GM12878 (cell line): ENCODE results near the gene STX1A. TPM values are rescaled to one million over a fixed set of nuclear protein-coding genes. Genes with fewer than 3 reads are reported as not detected.

Source experiments
- ATAC-seq: fragments of 200-7000 bp; cut with Tn5 transposase; 3 replicates; pipeline ENCODE4 v1.9.1; 2020; ENCODE audit warnings: mild to moderate bottlenecking, moderate library complexity
- BruUV-seq: library from RNA; stranded (reverse); fragments of 400-500 nt; replicated peaks from 2 replicates; lab custom pipeline; 2021; lab: Mats Ljungman, UMichigan
- CTCF ChIA-PET: fragments of 300-600 bp; sonication (Branson Sonifier 250); formaldehyde crosslinking; extraction: SDS; loops from one replicate; lab custom pipeline; 2021; ENCODE audit warnings: inconsistent platforms; lab: Yijun Ruan, JAX
- POLR2A ChIA-PET: fragments of 350-600 bp; formaldehyde crosslinking; extraction: SDS; loops from one replicate; lab custom pipeline; 2021; ENCODE audit warnings: inconsistent platforms; lab: Charles Lee
- RAD21 ChIA-PET: fragments of 300-600 bp; sonication (Branson Sonifier 250); formaldehyde crosslinking; loops from one replicate; lab custom pipeline; 2023; ENCODE audit warnings: antibody characterized with exemption; ENCODE audit not compliant: unreplicated experiment; lab: Charles Lee
- SMC1A ChIA-PET: fragments of 300-600 bp; sonication (Branson Sonifier 250); formaldehyde crosslinking; loops from one replicate; lab custom pipeline; 2023; ENCODE audit not compliant: unreplicated experiment, uncharacterized antibody; lab: Charles Lee
- DNase-seq: peaks from one replicate; pipeline ENCODE4 v3.0.0-alpha.2; 2011; ENCODE audit warnings: low read depth, low spot score
- FAIRE-seq: peaks from 3 replicates; lab custom pipeline; 2011; peaks lifted over from hg19 to GRCh38; lab: Jason Lieb, UNC
- H2AFZ ChIP-seq: 2 replicates; pipeline ENCODE4 v1.6.0; 2011; ENCODE audit warnings: low read depth, low read length, control low read depth; ENCODE audit not compliant: control insufficient read depth
- H3K27ac ChIP-seq: 2 replicates; pipeline ENCODE4 v1.5.1; 2011; ENCODE audit warnings: control low read depth; ENCODE audit not compliant: control insufficient read depth, insufficient read depth
- H3K27me3 ChIP-seq, 2 experiments: replicated peaks in 1 of 2; 2 replicates each; pipeline versions ENCODE4 v1.6.0 to v1.6.1; 2011; ENCODE audit warnings: low read length in 1 of 2; ENCODE audit not compliant: control insufficient read depth in 2 of 2, insufficient read depth in 2 of 2
- H3K36me3 ChIP-seq, 2 experiments: 2 replicates each; pipeline ENCODE4 v1.5.1; 2011; ENCODE audit warnings: low read length in 1 of 2; ENCODE audit not compliant: control insufficient read depth in 2 of 2, insufficient read depth in 2 of 2
- H3K4me1 ChIP-seq: 2 replicates; pipeline ENCODE4 v1.6.1; 2011; ENCODE audit warnings: mild to moderate bottlenecking, low read length, moderate library complexity, mixed read lengths; ENCODE audit not compliant: control insufficient read depth, insufficient read depth
- H3K4me2 ChIP-seq: 2 replicates; pipeline ENCODE4 v1.6.0; 2011; ENCODE audit warnings: control low read depth; ENCODE audit not compliant: control insufficient read depth, insufficient read depth
- H3K4me3 ChIP-seq: fragments of 200-600 bp; sonication (generic); 2 replicates; pipeline ENCODE4 v1.5.1; 2016
- H3K79me2 ChIP-seq: 2 replicates; pipeline ENCODE4 v1.6.0; 2011; ENCODE audit warnings: low read length; ENCODE audit not compliant: control insufficient read depth, insufficient read depth
- H3K9ac ChIP-seq: 2 replicates; pipeline ENCODE4 v1.8.0; 2011; ENCODE audit warnings: low read length, control low read depth, mixed read lengths; ENCODE audit not compliant: control insufficient read depth, insufficient read depth
- H3K9me3 ChIP-seq: replicated peaks from 3 replicates; pipeline ENCODE4 v1.5.1; 2011; ENCODE audit warnings: mild to moderate bottlenecking, low read length; ENCODE audit not compliant: control insufficient read depth, insufficient read depth
- H4K20me1 ChIP-seq: 2 replicates; pipeline ENCODE4 v1.6.0; 2011; ENCODE audit not compliant: control insufficient read depth, insufficient read depth
- BACH1 ChIP-seq: fragments of 450-650 bp; IDR thresholded peaks from 2 replicates; pipeline ENCODE4 v1.6.1; 2017; ENCODE audit warnings: mild to moderate bottlenecking, borderline replicate concordance
- BHLHE40 ChIP-seq, 2 experiments: fragments of 450-650 bp in 1 of 2; IDR thresholded peaks; 2 replicates each; pipeline ENCODE4 v1.6.1; 2011 to 2017; ENCODE audit warnings: low read depth in 2 of 2, borderline replicate concordance in 1 of 2, improper control_type of control experiment in 1 of 2, low read length in 1 of 2, mild to moderate bottlenecking in 1 of 2
- BMI1 ChIP-seq: fragments of 450-650 bp; IDR thresholded peaks from 2 replicates; pipeline ENCODE4 v1.6.1; 2016; ENCODE audit warnings: mild to moderate bottlenecking, moderate library complexity, borderline replicate concordance
- IKZF1 ChIP-seq: fragments of 450-650 bp; conservative IDR thresholded peaks from 2 replicates; pipeline ENCODE4 v1.6.1; 2017; ENCODE audit warnings: antibody characterized with exemption, mild to moderate bottlenecking
- IRF4 ChIP-seq: IDR thresholded peaks from 2 replicates; pipeline ENCODE4 v1.6.1; 2011; ENCODE audit warnings: low read depth, low read length
- NBN ChIP-seq: fragments of 450-650 bp; IDR thresholded peaks from 2 replicates; pipeline ENCODE4 v1.6.1; 2016
- NR2C1 ChIP-seq: fragments of 450-650 bp; IDR thresholded peaks from 2 replicates; pipeline ENCODE4 v1.6.1; 2017; ENCODE audit warnings: antibody characterized with exemption, mild to moderate bottlenecking, moderate library complexity
- PKNOX1 ChIP-seq: fragments of 450-650 bp; IDR thresholded peaks from 2 replicates; pipeline ENCODE4 v1.6.1; 2016; ENCODE audit warnings: mild to moderate bottlenecking
- POLR2AphosphoS2 ChIP-seq: IDR thresholded peaks from 2 replicates; pipeline ENCODE4 v1.6.1; 2011; ENCODE audit warnings: low read depth, mild to moderate bottlenecking, low read length, improper control_type of control experiment, moderate library complexity
- POLR2AphosphoS5 ChIP-seq: IDR thresholded peaks from 2 replicates; pipeline ENCODE4 v1.6.1; 2011; ENCODE audit warnings: mild to moderate bottlenecking, low read length, inconsistent platforms
- RAD21 ChIP-seq: IDR thresholded peaks from 2 replicates; pipeline ENCODE4 v1.6.1; 2011; ENCODE audit warnings: mild to moderate bottlenecking, low read depth, low read length, moderate library complexity; ENCODE audit not compliant: insufficient read depth
- SMAD5 ChIP-seq: IDR thresholded peaks from 2 replicates; pipeline ENCODE4 v1.6.1; 2016; ENCODE audit warnings: antibody characterized with exemption, low read depth
- SMARCA5 ChIP-seq: fragments of 450-650 bp; IDR thresholded peaks from 2 replicates; pipeline ENCODE4 v1.6.1; 2017; ENCODE audit warnings: mild to moderate bottlenecking
- SMC3 ChIP-seq: IDR thresholded peaks from 2 replicates; pipeline ENCODE4 v1.6.1; 2011; ENCODE audit warnings: low read length, improper control_type of control experiment, borderline replicate concordance
- SP1 ChIP-seq: IDR thresholded peaks from one replicate; pipeline ENCODE4 v1.6.1; 2011; ENCODE audit warnings: low read depth, low read length
- SREBF2 ChIP-seq: IDR thresholded peaks from 2 replicates; pipeline ENCODE4 v1.6.1; 2012; ENCODE audit warnings: mild to moderate bottlenecking, low read length
- ZNF207 ChIP-seq: fragments of 450-650 bp; IDR thresholded peaks from 2 replicates; pipeline ENCODE4 v1.6.1; 2014; ENCODE audit warnings: antibody characterized with exemption, mild to moderate bottlenecking, borderline replicate concordance
- WGBS: methylation state at CpG from one replicate; pipeline ENCODE4 v1.1.6; 2016; ENCODE audit warnings: low lambda C conversion rate; ENCODE audit not compliant: insufficient replicate concordance, insufficient coverage; ENCODE audit errors: missing lambda C conversion rate; 5-methylcytosine and 5-hydroxymethylcytosine counted together
- in situ Hi-C: fragments of 300-500 bp; cut with MboI; formaldehyde crosslinking; loops from 9 replicates; pipeline ENCODE4 v1.14.3; 2018; ENCODE audit warnings: mixed read lengths
- intact Hi-C: fragments of 100-400 bp; cut with micrococcal nuclease; formaldehyde crosslinking; loops from one replicate; pipeline ENCODE4 v1.14.2; 2022; ENCODE audit not compliant: unreplicated experiment
- polyA plus RNA-seq, 11 experiments: library from polyadenylated mRNA; depleted of rRNA in 4 of 11; unstranded in 6 of 11; stranded (reverse) in 5 of 11; fragments of >200 nt; fragmentation: Nextera tagmentation in 4 of 11; fragmentation: Illumina TruSeq in 1 of 11; extraction: Ambion mirVana in 4 of 11; extraction: Trizol in 1 of 11; gene quantifications; 1 replicate in 1 of 11; 2 replicates in 10 of 11; pipeline versions ENCODE4 v1.2.1 to v1.2.3, GENCODE V29; 2011 to 2016; ENCODE audit warnings: inconsistent platforms in 2 of 11, missing spikeins in 2 of 11, low read depth in 1 of 11
- total RNA-seq, 4 experiments: library from RNA; depleted of rRNA in 3 of 4; stranded (reverse); fragments of >200 nt in 3 of 4; fragmentation: Illumina TruSeq in 1 of 4; extraction: Trizol in 1 of 4; gene quantifications; 2 replicates each; pipeline versions ENCODE4 v1.2.1 to v1.2.3, GENCODE V29; 2013 to 2021
- TF ChIP-seq, protein P1 (sequence below): IDR thresholded peaks from 2 replicates; pipeline ENCODE4 v1.6.1; 2011; ENCODE audit warnings: mild to moderate bottlenecking, low read depth, low read length, moderate library complexity; ENCODE audit not compliant: insufficient replicate concordance
- TF ChIP-seq, protein P2 (sequence below), 3 experiments: IDR thresholded peaks in 2 of 3; conservative IDR thresholded peaks in 1 of 3; 2 replicates each; pipeline ENCODE4 v1.5.1; 2011; ENCODE audit warnings: low read depth in 3 of 3, low read length in 3 of 3, mild to moderate bottlenecking in 3 of 3, control low read depth in 2 of 3, moderate library complexity in 2 of 3, inconsistent platforms in 1 of 3, mixed read lengths in 1 of 3; ENCODE audit not compliant: control insufficient read depth in 2 of 3, insufficient read depth in 1 of 3; ENCODE audit errors: extremely low read depth in 1 of 3

STX1A gene
- total and polyA plus RNA-seq, 10 of the 15 experiments (the other 5 are each of a cell fraction or from before 2014, with no cell fraction given), result 0.15 to 5.3 (median 2.5) TPM

DNA sequence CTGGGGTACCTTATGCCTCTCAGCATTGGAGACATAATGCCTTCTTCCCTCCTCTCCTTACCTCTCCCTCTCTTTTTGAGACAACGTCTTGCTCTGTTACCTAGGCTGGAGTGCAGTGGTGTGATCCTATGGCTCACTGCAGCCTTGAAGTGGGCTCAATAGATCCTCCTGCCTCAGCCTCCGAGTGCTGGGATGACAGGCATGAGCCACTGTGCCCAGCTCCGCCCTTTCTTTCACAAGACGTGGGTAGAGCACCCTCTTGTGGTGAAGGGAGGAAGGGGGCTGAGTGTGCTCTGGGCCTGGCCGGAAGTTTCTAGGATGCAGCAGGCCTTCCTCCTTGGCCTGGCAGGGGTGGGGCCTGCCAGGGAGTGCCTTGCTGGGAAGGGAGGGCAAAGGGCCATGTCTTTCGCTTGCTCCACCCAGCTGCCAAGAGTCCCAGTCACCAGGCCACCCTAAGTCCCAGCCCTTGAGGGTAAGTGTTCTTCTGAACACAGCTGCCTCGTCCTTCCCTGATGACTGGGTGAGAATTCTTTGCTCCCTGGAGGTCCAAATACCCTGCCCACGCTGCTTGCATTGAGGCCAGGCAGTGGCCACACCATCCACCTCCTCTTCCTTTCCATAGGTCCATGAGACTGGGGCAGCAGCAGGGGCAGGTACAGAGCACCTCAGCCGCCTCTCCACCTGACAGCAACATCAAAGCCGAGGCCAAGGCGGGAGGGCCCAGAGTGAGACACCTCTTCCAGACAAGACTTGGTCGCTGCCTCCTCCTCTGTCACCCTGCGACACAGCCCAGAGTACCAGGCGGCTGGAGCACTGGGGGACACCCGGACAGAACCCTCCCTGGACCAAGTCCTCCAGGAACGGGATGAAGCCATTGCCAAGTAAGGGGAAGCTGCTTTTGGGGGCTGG, 15.4 kb upstream of the STX1A start:
- H3K9ac ChIP-seq, result no peak overlapping the region
- ATAC-seq (peak; percentile 74), FAIRE-seq (peak; percentile 98), DNase-seq (peak; percentile 49)
- no TSS peak for BruUV-seq
- H3K79me2 ChIP-seq, result no peaks in the 10 kb centered on the region; the same call in 1 of the 2 replicates
- no peaks in the 10 kb centered on the region for H4K20me1 ChIP-seq
- intact Hi-C loops (loop anchor here (2.0 to 10.0 kb wide), 3 partner anchors 120 to 210 kb away; partner anchors contain the start of gene BAZ1B), in situ Hi-C loops (loop anchor here (5.0 kb wide), 1 partner anchor 128 kb away; no protein-coding TSS in a partner anchor)
- ChIA-PET RAD21 (interaction anchor here (0.6 to 2.1 kb wide), 7 partner anchors 9 to 352 kb away, joined by 3 to 13 read pairs (median 3); partner anchors contain the start of genes MLXIPL and TBL2), SMC1A (interaction anchor here (0.7 to 3.8 kb wide), 7 partner anchors 34 to 230 kb away, joined by 3 to 13 read pairs (median 3); partner anchors contain the start of gene TBL2), CTCF (interaction anchor here (0.6 to 3.8 kb wide), 24 partner anchors 10 to 819 kb away, joined by 3 to 21 read pairs (median 3); no protein-coding TSS in a partner anchor), POLR2A (no interaction called here)
- H3K4me2 ChIP-seq, result no peak overlapping the region
- peaks cover 0 to 8% of the 10 kb centered on the region in 2 experiments; a peak in 3 of 4 replicates for H3K36me3 ChIP-seq
- H3K27me3 ChIP-seq, result no peaks in the 10 kb centered on the region
- H3K4me1 ChIP-seq, result no peaks in the 10 kb centered on the region; the same call in 1 of the 2 replicates
- H3K27ac ChIP-seq, result no peak overlapping the region
- no peaks in the 10 kb centered on the region for H3K9me3 ChIP-seq
- H2AFZ ChIP-seq, result peak overlapping the region; percentile 2; the same call in 1 of the 2 replicates
- no peak overlapping the region for H3K4me3 ChIP-seq
- 45% methylated on average over 16 of the region's 16 CpGs for WGBS
- TF ChIP-seq SMC3 (peak; percentile 49; the same call in 1 of the 2 replicates), SMARCA5 (peak; percentile 81), SP1 (peak; percentile 20), ZNF207 (peak; percentile 30; the same call in 1 of the 2 replicates), RAD21 (peak; percentile 78), POLR2AphosphoS2 (no peak; the same call in 1 of the 2 replicates), NR2C1 (no peak), SREBF2 (no peak), BACH1 (no peak), BHLHE40 (IDR thresholded peaks at IDR 0.05; ENCODE audit: borderline replicate concordance in 1 of 2, low read depth in 2 of 2, low read length in 1 of 2) (peak in 1 of 2 experiments; percentile 48; a peak in 1 of 4 replicates), PKNOX1 (peak; percentile 91), SMAD5 (no peak), IRF4 (peak; percentile 19; the same call in 1 of the 2 replicates), NBN (0 out of 2 replicates have a peak, but pooled peaks have one; percentile 24), BMI1 (no peak), POLR2AphosphoS5 (0 out of 2 replicates have a peak, but pooled peaks have one; percentile 33), IKZF1 (0 out of 2 replicates have a peak, but pooled peaks have one; percentile 25)
- TF ChIP-seq, protein P1, sequence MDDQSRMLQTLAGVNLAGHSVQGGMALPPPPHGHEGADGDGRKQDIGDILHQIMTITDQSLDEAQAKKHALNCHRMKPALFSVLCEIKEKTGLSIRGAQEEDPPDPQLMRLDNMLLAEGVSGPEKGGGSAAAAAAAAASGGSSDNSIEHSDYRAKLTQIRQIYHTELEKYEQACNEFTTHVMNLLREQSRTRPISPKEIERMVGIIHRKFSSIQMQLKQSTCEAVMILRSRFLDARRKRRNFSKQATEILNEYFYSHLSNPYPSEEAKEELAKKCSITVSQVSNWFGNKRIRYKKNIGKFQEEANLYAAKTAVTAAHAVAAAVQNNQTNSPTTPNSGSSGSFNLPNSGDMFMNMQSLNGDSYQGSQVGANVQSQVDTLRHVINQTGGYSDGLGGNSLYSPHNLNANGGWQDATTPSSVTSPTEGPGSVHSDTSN, result peak; percentile 65
- TF ChIP-seq, protein P2, sequence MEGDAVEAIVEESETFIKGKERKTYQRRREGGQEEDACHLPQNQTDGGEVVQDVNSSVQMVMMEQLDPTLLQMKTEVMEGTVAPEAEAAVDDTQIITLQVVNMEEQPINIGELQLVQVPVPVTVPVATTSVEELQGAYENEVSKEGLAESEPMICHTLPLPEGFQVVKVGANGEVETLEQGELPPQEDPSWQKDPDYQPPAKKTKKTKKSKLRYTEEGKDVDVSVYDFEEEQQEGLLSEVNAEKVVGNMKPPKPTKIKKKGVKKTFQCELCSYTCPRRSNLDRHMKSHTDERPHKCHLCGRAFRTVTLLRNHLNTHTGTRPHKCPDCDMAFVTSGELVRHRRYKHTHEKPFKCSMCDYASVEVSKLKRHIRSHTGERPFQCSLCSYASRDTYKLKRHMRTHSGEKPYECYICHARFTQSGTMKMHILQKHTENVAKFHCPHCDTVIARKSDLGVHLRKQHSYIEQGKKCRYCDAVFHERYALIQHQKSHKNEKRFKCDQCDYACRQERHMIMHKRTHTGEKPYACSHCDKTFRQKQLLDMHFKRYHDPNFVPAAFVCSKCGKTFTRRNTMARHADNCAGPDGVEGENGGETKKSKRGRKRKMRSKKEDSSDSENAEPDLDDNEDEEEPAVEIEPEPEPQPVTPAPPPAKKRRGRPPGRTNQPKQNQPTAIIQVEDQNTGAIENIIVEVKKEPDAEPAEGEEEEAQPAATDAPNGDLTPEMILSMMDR (IDR thresholded peaks at IDR 0.05 in 2 of 3, conservative IDR thresholded peaks at IDR 0.05 in 1 of 3; ENCODE audit: control insufficient read depth in 2 of 3, extremely low read depth in 1 of 3, insufficient read depth in 1 of 3, low read depth in 3 of 3, low read length in 3 of 3), result peak; percentile 86 to 93 (median 89)
